Right lobe of liver (tissue), 4 donors: ENCODE results near the gene SNX12.

Source experiments
- CTCF ChIP-seq, 4 donors: fragments of 200-600 bp in 3 of 4; fragments of 450-650 bp in 1 of 4; IDR thresholded peaks; one replicate each; pipeline versions ENCODE4 v1.5.1 to v1.8.0; 2016 to 2022; ENCODE audit warnings: antibody characterized with exemption in 4 of 4, mild to moderate bottlenecking in 2 of 4
- POLR2A ChIP-seq: fragments of 450-650 bp; IDR thresholded peaks from one replicate; pipeline ENCODE4 v1.6.1; 2017; ENCODE audit warnings: antibody characterized with exemption, mild to moderate bottlenecking
- donor health status: DM: no; HTN: no; CAD: no.
- donor health status: DM: no; HTN: no; CAD: no.
- donor health status: DM: no; HTN: yes; CAD: no.

GRCh38 chrX:71067089-71067488 lies 1.0 kb downstream of the SNX12 start:
- TF ChIP-seq CTCF (IDR thresholded peaks at IDR 0.05) (no peak), POLR2A (no peak)
